GM10266 (cell line): Measurements from ENCODE around the gene TOP2A.

ENCODE experiments used
- DNase-seq: peaks from one replicate; pipeline ENCODE4 v3.0.0; 2012; ENCODE audit errors: extremely low spot score
- TF ChIP-seq, protein P1 (sequence below): IDR thresholded peaks from 2 replicates; pipeline ENCODE4 v1.5.1; 2012; ENCODE audit warnings: mild to moderate bottlenecking, low read depth; ENCODE audit not compliant: control insufficient read depth, insufficient read depth; ENCODE audit errors: missing control alignments

Gene TOP2A

DNA sequence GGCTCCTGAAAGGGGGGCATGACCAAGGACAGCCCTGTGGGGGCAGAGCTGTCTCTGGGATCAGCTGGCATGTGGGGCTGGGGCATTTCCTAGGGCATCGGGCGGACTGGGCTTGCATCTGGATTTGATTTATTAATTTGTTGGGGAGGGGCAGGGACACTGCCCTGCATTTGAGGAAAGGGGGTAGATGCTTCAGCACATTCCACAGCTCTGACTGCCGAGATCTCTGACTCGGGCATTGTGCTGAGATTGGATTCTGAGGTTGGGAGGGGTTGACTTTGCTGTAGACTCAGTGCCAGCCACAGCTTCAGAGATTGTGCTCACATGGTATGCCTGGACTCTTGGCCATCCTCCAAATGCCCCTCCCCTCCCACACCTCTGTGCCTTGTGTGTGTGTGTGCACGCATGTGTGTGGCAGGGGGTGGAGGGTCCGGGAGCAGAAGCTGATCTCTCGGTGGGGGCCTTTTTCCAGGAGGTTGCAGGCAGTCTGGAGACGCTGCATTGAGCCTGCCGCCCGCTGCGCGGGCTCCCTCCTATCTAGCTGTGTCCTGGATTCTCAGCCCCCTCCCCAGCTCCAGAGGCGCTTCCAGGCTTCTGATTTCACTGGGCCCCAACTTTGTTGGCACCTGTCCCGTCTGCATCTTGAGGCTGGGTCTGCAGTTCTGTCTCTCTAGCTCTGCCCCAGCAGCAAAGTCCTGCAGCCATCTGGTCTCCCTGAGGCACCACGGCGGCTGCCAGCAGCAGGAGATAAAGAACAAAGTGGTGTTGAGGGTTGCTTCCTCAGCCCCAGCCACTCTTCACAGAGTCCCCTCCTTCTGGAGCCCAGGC, 40.5 kb upstream of the TOP2A start:
- no peak for DNase-seq
- TF ChIP-seq, protein P1, sequence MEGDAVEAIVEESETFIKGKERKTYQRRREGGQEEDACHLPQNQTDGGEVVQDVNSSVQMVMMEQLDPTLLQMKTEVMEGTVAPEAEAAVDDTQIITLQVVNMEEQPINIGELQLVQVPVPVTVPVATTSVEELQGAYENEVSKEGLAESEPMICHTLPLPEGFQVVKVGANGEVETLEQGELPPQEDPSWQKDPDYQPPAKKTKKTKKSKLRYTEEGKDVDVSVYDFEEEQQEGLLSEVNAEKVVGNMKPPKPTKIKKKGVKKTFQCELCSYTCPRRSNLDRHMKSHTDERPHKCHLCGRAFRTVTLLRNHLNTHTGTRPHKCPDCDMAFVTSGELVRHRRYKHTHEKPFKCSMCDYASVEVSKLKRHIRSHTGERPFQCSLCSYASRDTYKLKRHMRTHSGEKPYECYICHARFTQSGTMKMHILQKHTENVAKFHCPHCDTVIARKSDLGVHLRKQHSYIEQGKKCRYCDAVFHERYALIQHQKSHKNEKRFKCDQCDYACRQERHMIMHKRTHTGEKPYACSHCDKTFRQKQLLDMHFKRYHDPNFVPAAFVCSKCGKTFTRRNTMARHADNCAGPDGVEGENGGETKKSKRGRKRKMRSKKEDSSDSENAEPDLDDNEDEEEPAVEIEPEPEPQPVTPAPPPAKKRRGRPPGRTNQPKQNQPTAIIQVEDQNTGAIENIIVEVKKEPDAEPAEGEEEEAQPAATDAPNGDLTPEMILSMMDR: no peak

DNA sequence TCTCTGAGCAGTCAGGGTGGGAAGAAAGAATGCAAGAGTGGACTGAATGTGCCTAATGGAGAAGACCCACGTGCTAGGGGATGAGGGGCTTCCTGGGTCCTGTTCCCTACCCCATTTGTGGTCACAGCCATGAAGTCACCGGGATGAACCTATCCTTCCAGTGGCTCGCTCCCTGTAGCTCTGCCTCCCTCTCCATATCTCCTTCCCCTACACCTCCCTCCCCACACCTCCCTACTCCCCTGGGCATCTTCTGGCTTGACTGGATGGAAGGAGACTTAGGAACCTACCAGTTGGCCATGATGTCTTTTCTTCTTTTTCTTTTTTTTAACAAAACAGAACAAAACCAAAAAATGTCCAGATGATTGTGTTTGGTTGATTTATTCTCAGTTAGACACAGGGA, 39.7 kb upstream of the TOP2A start:
- no peak for DNase-seq
- TF ChIP-seq, protein P1: no peak

DNA sequence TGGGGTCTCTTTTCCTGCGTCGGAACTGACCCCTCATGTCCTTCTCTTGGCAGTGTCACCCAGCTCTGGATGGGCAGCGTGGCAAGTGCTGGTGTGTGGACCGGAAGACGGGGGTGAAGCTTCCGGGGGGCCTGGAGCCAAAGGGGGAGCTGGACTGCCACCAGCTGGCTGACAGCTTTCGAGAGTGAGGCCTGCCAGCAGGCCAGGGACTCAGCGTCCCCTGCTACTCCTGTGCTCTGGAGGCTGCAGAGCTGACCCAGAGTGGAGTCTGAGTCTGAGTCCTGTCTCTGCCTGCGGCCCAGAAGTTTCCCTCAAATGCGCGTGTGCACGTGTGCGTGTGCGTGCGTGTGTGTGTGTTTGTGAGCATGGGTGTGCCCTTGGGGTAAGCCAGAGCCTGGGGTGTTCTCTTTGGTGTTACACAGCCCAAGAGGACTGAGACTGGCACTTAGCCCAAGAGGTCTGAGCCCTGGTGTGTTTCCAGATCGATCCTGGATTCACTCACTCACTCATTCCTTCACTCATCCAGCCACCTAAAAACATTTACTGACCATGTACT, 38.8 kb upstream of the TOP2A start:
- TF ChIP-seq, protein P1: no peak
- no peak for DNase-seq

DNA sequence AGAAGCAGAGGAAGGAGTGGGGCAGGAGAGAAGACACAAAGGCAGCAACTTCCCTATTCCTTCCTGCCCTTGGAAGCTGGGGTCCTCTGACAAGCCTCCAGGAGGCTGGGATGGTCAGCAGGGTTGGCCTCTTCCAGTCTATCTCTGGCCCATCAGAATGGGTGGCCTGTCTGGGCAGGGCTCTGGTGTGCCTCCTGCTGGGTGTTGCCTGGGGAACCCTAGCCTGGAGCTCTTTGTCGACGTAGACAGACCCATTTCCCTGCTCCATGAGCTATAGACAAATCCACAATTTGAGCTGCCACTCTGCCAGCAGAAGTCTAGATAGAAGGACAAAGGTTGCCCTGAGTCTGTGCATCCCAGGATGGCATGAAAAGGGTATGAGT, 36.9 kb upstream of the TOP2A start:
- no peak for DNase-seq
- TF ChIP-seq, protein P1: no peak

DNA sequence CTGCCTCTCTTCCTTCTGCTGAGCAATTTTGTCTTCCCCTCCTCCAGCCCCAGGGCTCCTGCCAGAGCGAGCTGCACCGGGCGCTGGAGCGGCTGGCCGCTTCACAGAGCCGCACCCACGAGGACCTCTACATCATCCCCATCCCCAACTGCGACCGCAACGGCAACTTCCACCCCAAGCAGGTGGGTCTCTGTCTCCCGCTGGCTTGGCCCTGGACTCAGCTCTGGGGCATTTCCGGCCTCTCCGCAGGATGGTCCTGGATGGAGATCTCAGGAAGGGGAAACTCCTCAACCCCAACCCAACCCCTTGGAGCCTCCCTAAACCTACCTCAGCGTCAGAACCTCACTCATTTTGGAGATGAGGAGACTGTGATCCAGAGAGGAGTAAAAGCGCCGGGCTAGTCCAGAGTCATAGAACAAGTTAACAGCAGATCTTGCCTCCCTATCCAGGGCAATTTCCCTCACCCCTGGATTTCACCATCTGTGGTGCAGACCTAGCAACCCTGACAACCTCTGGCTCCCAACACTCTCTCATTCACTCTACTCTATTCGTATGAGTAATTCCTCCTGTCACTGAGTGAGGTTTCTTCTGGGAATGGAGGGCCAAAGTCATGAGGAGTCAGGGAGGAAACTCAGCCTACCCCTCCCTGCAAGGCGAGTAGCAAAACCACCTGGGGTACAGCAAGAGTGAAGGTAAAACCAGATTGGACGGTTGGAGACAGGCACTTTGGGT, 36.4 kb upstream of the TOP2A start:
- no peak for DNase-seq
- TF ChIP-seq, protein P1: no peak

DNA sequence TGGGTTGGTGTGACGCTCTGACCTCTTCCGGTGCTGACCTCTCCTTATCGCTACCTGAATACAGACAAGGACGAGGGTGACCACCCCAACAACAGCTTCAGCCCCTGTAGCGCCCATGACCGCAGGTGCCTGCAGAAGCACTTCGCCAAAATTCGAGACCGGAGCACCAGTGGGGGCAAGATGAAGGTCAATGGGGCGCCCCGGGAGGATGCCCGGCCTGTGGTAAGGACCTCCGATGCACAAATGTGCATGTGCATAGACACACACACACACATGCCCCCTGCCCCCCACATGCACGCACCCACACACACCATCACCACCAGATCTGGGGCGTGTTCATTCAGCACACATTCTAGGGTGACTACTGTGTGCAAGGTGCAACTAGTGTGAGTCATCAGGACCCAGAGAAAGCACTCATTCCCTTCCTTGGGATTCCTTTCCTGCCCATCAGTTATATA, 35.3 kb upstream of the TOP2A start:
- no peak for DNase-seq
- TF ChIP-seq, protein P1: no peak
